A549 (cell line): ENCODE measurements around the gene KRTAP10-8.

Experiments
- CBX2 ChIP-seq: fragments of 200-600 bp; sonication (generic); IDR thresholded peaks from 2 replicates; pipeline ENCODE4 v1.6.1; 2016; ENCODE audit warnings: low read depth, mild to moderate bottlenecking, borderline replicate concordance
- EP300 ChIP-seq, 2 experiments: fragments of >200 bp; sonication (Bioruptor Twin); formaldehyde crosslinking; IDR thresholded peaks; 2 replicates in 1 of 2; 3 replicates in 1 of 2; pipeline ENCODE4 v1.6.1; 2016 to 2017
- HES2 ChIP-seq: fragments of >200 bp; sonication (Bioruptor Twin); formaldehyde crosslinking; IDR thresholded peaks from 2 replicates; pipeline ENCODE4 v1.6.1; 2016
- MAZ ChIP-seq: fragments of 150-350 bp; IDR thresholded peaks from 2 replicates; pipeline ENCODE4 v1.6.1; 2014; ENCODE audit warnings: antibody characterized with exemption, low read depth, low read length, borderline replicate concordance
- POLR2AphosphoS2 ChIP-seq: conservative IDR thresholded peaks from 2 replicates; pipeline ENCODE4 v1.6.1; 2012; ENCODE audit warnings: low read length, improper control_type of control experiment, inconsistent platforms
- RARB ChIP-seq: fragments of 250-450 bp; sonication (Bioruptor Pico); IDR thresholded peaks from 2 replicates; pipeline ENCODE4 v1.8.0; 2021; ENCODE audit warnings: mild to moderate bottlenecking, moderate library complexity
- USF2 ChIP-seq: fragments of 450-650 bp; IDR thresholded peaks from 2 replicates; pipeline ENCODE4 v1.6.1; 2014; ENCODE audit warnings: antibody characterized with exemption
- TF ChIP-seq, protein P1 (sequence below): fragments of >200 bp; sonication (Bioruptor Twin); formaldehyde crosslinking; IDR thresholded peaks from 3 replicates; pipeline ENCODE4 v1.5.1; 2016
- TF ChIP-seq, protein P2 (sequence below): fragments of 200-600 bp; sonication (generic); IDR thresholded peaks from 2 replicates; pipeline ENCODE4 v1.6.1; 2016; ENCODE audit warnings: antibody characterized with exemption, mild to moderate bottlenecking, moderate library complexity
- TF ChIP-seq, protein P3 (sequence below): fragments of 250-450 bp; sonication (Bioruptor Pico); IDR thresholded peaks from 2 replicates; pipeline ENCODE4 v1.5.0; 2021; ENCODE audit warnings: mild to moderate bottlenecking, moderate library complexity, borderline replicate concordance

DNA sequence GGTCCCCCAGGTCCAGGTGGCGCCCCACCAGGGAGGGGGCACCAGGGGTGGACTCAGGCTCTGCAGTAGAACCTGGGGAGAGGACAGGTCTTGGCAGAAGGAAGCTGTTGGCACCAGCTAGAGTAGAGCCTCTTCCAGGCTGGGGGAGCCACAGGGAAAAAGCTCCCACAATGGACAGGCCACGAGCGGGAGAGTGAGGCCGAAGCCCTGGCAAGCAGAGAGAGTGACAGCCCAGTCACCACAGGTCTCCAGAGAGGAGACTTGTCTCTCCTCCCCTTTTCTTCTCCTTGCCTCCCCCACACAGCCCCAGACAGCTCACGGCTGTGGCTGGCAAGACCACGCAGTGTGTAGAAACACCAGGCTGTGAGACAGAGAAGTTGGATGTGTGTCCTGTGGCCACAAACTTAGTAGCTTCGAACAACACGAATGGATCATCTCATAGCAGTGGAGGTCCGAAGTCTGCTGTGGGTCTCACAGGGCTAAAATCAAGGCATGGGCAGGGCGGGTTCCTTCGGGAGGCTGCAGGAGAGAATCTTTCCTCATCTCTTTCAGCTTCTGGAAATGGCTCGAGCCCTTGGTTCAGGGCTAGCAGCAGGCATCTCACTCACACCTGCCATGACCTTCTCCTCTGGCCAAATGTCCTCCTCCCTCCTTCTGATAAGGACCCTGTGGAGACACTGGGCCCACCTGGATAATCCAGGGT, 39.2 kb downstream of the KRTAP10-8 start:
- TF ChIP-seq, protein P1, sequence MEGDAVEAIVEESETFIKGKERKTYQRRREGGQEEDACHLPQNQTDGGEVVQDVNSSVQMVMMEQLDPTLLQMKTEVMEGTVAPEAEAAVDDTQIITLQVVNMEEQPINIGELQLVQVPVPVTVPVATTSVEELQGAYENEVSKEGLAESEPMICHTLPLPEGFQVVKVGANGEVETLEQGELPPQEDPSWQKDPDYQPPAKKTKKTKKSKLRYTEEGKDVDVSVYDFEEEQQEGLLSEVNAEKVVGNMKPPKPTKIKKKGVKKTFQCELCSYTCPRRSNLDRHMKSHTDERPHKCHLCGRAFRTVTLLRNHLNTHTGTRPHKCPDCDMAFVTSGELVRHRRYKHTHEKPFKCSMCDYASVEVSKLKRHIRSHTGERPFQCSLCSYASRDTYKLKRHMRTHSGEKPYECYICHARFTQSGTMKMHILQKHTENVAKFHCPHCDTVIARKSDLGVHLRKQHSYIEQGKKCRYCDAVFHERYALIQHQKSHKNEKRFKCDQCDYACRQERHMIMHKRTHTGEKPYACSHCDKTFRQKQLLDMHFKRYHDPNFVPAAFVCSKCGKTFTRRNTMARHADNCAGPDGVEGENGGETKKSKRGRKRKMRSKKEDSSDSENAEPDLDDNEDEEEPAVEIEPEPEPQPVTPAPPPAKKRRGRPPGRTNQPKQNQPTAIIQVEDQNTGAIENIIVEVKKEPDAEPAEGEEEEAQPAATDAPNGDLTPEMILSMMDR: no peak
- TF ChIP-seq EP300 (IDR thresholded peaks at IDR 0.05) (no peak), MAZ (no peak), USF2 (no peak), POLR2AphosphoS2 (no peak), CBX2 (no peak), RARB (CRISPR knock-in tag) (no peak), HES2 (no peak)
- TF ChIP-seq, protein P2, sequence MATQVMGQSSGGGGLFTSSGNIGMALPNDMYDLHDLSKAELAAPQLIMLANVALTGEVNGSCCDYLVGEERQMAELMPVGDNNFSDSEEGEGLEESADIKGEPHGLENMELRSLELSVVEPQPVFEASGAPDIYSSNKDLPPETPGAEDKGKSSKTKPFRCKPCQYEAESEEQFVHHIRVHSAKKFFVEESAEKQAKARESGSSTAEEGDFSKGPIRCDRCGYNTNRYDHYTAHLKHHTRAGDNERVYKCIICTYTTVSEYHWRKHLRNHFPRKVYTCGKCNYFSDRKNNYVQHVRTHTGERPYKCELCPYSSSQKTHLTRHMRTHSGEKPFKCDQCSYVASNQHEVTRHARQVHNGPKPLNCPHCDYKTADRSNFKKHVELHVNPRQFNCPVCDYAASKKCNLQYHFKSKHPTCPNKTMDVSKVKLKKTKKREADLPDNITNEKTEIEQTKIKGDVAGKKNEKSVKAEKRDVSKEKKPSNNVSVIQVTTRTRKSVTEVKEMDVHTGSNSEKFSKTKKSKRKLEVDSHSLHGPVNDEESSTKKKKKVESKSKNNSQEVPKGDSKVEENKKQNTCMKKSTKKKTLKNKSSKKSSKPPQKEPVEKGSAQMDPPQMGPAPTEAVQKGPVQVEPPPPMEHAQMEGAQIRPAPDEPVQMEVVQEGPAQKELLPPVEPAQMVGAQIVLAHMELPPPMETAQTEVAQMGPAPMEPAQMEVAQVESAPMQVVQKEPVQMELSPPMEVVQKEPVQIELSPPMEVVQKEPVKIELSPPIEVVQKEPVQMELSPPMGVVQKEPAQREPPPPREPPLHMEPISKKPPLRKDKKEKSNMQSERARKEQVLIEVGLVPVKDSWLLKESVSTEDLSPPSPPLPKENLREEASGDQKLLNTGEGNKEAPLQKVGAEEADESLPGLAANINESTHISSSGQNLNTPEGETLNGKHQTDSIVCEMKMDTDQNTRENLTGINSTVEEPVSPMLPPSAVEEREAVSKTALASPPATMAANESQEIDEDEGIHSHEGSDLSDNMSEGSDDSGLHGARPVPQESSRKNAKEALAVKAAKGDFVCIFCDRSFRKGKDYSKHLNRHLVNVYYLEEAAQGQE: no peak
- TF ChIP-seq, protein P3, sequence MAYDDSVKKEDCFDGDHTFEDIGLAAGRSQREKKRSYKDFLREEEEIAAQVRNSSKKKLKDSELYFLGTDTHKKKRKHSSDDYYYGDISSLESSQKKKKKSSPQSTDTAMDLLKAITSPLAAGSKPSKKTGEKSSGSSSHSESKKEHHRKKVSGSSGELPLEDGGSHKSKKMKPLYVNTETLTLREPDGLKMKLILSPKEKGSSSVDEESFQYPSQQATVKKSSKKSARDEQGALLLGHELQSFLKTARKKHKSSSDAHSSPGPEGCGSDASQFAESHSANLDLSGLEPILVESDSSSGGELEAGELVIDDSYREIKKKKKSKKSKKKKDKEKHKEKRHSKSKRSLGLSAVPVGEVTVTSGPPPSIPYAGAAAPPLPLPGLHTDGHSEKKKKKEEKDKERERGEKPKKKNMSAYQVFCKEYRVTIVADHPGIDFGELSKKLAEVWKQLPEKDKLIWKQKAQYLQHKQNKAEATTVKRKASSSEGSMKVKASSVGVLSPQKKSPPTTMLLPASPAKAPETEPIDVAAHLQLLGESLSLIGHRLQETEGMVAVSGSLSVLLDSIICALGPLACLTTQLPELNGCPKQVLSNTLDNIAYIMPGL (CRISPR knock-in tag): no peak
